Activated CD4-positive, alpha-beta T cell treated with anti-CD3 and anti-CD28 coated beads, Interleukin-2, amount 50 U/mL, for 4 hours (primary cell): ENCODE results near the gene SMIM30.

Experiments
- DNase-seq, 2 experiments: peaks; one replicate each; pipeline ENCODE4 v3.0.0-alpha.2; 2020

Gene SMIM30

DNA sequence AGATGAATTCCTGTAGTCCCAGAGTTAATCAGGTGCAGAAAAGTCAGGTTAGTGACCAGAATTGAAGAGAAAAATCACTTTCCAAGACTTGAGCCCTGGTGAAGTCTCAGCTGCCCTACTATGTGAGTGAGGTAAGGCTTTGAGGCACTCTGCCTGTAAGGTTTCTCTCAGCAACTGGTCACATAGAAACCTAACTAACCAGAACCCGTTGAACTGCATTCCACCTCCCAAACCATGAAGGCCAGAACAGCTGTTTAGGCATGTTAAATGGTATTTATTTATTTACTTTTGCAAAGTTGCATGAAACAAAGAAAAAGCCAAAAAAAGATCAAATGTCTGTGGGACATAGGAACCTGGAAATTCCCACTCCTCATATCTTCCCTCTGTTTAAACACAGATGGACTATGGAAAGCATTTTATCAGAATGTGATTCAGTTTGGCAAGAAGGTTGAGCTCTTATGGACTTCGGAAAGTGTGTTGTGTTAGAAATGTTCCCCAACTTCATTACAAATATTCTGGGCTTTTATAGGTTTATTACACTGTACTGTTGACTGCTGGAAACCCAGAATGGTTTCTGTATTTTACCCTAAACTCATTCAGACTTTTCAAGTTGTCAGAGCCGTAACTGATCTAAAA lies 19.0 kb downstream of the SMIM30 start:
- DNase-seq, result no peak

DNA sequence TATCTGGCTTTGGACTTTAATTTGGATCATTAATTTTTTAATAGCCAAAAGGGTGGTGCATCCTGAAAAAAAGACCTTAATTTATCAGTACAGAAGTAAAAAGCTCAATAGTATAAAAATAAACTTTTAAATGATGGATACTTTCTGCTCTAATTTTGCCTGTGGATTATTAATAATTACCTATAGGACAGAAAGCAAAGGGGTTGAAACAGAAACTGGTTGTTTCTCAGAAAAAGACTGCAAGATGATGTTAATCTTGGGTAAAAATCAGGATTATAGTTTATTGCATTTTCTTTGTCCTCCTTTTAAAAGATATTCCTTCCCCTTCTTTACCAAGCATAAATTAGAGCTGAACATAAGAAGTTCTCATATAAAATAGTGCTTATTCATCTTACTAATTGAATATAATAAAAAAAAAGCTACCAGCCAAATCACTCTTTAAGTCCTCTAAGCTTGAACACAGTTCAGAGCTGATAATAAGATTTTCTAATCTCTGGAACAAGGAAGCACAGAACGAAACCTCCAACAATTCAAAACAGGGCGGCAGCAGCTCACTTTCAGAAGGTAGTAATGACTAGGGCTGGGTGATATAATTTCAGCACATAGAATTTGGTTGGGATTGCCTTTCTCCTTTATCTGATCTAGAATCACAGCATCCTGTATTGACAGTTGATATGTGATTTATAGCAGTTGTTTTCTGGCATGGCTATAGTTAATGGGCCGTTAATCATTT lies 23.7 kb downstream of the SMIM30 start:
- no peak for DNase-seq

DNA sequence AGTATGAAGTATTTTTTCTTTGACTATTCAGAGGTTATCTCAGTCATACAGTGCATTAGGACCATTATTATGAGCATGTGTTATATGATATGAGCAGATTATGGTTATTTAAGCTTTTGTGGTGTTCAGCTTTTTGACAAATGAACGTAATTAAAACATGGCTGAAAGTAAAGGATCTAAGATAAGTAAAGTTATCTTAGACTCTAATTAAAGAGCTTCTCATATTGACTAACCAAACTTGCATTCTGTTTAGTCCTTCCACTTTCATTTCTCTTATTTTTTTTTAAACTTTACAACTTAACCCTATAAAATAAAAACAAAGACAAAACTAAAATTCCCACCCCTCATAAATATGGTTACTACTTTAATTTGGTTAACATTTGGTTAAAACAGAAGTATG lies 24.8 kb downstream of the SMIM30 start:
- no peak for DNase-seq

DNA sequence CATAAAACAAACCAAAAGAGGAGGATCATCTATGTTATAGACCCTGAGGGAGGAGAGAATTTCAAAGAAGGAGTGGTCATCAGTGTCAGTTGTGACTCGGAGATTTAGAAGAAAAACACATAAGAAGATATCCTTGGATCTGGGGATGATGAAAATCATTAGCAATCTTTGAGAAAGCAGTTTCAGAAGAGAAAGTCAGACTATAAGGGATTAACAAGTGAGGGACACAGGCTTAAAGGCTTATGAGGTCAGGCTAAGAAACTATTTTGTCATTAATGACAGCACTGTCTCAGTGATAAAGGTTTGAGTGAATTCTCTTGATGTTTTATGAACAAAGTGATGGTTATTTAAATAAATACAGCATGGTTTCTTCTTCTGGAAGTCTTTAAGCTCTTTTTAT lies 25.6 kb downstream of the SMIM30 start:
- no peak for DNase-seq

DNA sequence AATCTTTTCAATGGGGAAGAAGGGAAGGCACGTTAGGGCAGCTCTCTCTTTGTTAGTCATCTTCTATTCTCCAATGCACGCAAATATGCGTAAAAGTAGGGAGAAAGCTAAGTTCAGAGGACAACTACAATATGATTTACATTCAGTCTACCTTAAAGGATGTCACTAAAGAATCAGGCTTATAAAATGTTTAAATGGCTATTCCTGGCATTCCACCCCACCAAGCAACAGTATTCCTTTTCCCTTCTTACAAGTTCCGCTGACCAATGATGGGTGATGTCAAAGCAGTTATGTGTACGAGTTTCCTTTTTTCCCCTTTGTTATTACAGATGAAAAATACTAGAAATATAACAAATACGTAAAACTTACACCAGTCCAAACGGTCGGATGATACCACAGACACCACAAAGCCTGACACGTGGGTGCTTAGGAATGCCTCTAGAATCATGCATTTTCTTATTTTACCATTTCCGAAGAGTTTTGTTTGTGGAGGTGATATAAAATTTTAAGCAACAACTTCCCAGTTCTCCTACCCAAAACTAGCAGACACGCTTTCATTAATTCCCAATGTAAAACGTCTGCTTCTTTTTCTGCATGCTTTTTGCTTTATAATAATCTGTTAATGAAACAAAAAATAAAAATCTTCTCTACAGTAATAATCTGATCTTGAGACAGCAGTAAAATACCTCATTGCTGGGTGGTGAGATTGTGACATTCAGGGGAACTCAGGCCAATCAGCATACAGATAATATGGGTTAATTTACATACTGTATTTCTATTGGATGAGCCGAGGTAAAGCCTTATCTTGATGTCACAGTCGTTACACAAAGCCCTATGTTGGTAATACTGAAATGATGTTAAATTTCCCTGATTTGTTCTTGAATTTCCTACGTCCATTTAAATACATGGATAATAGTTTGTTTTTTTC lies 31.0 kb downstream of the SMIM30 start:
- no peak for DNase-seq

DNA sequence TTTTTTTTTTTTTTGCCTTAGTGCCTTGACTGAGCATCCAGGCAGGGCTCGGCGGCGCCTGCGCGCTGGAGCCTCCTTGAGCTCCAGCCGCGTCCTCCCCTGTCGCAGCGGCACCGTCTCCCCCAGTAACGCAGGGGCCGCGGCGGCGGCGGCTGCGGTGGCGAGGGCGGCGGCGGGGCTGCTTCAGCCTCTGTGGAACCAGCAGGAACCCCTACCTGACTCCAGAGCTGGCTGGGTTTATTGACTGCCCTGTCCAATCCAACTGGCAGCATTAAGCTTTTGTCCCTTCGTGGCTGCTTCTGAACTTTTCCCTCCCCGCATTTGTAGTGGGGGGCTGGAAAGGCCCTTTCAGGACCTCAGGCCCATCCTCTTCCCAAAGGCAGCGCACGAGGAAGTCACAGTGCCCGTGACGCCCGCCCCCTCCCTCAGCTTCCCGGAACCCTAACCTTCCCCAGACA lies 31.9 kb downstream of the SMIM30 start, which contains the start of gene GPR85:
TSS of gene GPR85 (minus strand) at position 397 of the 458 bp plus-strand sequence. CDS start 2,106 bp downstream, outside the sequence.
- DNase-seq, result peak in 1 of 2 experiments; percentile 1

DNA sequence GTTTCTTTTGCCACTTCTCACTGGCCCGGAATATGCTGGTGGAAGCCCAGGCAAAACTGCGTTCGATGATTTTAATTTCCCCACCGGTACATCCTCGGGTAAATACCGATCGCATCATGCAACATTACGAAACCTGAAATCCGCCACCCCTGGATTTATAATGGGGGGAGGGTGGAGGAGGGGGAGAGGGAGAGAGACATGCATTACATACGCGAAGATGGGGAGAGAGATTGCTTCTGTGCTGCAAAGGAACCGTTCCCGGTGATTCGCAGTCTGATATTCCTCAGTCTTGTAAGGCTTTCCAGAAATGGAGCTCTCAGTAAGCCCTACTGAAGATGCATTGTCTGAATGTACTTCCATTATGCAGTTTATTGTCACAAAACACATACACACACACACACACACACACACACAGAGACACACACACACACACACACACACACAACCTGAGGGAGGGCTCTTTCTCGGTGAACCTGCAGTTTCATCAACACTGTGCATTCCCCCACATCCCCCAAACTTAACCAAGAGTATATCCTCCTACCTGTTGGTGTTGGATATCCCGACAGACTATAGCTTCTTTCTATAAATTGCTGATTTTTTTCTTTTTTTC lies 32.5 kb downstream of the SMIM30 start:
- no peak for DNase-seq

DNA sequence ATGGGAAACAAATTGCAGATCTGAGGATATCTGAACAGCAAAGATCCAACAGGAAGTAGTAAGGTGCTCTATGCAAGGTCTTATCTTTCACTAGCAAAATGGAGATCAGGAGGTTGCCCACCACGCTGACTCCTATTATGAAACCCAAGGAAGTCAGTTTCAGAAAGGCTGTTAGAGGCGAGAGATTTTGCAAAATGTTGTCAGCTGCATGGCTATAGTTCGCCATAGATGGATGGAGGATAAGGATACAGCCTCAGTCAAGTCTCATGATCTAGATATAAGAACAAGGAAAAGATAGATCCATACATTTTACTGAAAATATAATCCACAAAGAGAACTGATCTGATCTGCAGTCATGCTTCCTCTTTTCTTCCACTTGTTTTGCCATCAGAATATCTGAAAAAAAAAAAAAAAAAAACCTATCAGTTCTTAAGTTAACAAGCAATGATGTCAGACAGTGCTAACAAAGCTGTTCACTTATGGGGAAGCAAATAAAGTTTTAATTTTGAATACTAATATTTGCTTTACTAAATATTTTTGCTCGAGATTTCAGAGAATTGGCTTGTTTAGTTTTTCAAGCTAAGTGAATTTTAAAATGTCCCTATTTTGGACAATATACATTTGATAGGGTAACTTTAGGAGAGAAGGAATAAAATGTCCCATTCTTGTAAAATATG lies 33.7 kb downstream of the SMIM30 start:
- DNase-seq, result no peak

DNA sequence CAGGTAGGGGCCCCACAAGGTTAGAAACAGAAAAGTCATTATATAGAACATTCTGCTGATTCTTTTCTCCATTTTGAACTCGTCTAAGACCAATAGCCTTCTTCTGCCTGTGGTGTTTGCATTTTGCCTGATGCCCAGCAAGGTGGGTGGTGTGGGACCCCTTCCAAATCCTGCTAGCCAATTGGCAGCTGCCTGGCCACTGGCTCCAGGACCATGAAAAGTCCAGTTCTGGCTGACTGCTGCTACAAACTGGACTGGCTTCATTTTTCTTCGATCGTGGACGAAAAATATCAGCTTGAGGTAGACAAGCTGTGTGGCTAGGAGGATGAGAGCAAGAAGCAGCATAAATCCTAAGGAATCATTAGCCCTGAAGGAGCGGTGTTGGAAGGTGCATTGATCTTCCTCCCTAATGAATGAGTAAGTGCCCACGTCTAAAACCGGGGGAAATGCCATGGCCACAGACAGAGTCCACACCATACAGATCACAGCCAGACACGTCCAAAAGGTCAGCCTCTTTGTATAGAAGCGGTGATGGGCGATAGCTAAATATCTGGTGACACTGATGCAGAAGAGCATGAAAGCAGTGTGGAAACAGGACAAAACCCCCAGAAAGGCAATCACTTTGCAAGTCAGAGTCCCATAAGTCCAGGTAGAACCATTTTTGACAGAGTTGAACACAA lies 34.4 kb downstream of the SMIM30 start:
- no peak for DNase-seq

DNA sequence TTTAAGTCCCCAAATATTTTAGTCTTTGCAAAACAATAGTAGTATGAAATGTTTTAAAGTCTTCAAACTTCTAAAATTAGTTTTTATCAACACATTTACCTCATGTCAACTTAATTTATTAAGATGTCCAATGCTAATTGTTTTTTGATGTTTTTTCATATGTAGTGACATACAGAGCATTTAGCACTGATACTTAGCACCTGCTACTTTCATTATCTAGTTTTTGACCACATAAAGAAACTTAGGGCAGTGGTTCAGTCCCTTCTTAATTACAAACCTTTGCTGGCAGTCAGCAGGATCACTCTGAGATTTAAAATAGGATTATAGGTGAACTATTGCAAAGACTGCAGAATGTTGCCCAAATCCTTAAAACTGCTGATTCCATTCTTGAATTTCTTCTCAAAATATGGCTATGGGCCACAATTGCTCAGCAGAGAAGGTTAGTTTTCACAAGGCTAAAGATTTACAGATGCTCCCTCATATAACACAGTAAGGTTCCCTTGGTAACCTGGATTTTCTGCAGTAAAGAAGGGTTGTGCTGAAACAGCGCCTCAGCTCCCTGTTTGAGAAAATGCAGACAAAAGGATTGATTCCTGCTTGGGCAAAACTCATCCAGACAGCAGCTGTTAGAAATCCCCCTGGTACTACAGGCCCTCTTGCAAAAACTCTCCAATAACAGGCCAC lies 35.1 kb downstream of the SMIM30 start:
- DNase-seq, result no peak

DNA sequence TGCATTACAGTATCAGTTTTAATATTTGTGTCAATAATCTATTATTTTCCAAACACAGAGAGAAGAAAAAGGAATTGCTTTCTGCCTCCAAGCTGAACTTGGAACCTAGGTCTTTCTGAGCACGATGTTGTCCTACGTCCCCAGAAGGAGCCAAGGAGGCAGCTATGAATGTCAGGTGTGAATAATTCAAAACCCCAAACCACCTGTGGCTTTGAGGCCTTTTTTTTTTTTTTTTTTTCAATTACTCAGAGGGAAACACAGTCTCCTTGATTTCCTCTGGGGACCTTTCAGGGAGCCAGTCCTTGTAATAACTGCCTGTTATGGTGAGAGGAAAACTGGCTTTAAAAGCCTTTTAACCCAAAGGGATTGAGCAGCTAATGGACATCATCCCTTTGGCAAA lies 40.0 kb downstream of the SMIM30 start:
- DNase-seq, result no peak

DNA sequence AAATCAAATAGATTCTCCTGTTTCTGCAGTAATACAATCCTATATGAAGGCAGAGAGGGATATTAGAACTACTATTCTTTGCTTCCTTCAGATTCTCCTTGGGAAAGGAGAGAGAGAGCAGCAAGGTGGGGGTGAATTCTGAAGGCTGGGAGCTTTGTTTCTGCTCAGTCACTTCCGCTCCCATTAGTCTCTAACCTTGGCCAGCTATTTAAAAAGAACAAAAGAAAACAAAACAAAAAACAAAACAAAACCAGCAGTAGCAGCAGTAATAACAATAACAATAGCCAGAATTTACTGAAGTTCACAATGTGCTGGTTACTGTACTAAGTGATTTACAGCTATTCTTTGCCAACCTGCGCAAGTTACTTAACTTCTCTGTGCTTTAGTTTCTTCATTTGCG lies 41.7 kb downstream of the SMIM30 start:
- no peak for DNase-seq

DNA sequence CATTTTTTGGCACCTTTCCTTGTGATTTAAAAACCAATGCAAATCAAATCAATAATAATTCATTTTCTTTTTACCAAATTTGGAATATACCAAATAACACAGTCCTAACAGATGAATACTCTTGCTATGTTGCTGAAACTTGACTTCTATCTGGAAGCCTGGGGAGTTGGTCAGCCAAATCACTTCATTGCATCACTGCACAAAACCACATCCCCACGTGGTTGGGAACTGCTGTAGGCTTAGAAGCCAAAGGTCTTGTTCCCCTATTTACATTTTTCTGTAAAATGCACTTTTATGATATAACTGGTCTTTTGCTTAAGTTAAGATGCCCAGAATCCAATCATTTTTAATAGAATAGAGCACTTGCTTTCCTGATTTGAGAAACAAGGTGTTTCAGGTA lies 46.9 kb downstream of the SMIM30 start:
- no peak for DNase-seq
